GM19395 (cell line): ENCODE results near the gene COMT.
A peak's percentile ranks its signal among the peaks of the same experiment; 100 is the strongest.

Source experiments
- ATAC-seq: cut with Tn5 transposase; IDR thresholded peaks from one replicate; pipeline ENCODE4 v1.9.1; 2021; ENCODE audit warnings: mild to moderate bottlenecking, moderate library complexity; ENCODE audit not compliant: unreplicated experiment

The COMT gene

GRCh38 chr22:20009582-20010306 lies 68.2 kb downstream of the COMT start:
- ATAC-seq, result no peak

DNA sequence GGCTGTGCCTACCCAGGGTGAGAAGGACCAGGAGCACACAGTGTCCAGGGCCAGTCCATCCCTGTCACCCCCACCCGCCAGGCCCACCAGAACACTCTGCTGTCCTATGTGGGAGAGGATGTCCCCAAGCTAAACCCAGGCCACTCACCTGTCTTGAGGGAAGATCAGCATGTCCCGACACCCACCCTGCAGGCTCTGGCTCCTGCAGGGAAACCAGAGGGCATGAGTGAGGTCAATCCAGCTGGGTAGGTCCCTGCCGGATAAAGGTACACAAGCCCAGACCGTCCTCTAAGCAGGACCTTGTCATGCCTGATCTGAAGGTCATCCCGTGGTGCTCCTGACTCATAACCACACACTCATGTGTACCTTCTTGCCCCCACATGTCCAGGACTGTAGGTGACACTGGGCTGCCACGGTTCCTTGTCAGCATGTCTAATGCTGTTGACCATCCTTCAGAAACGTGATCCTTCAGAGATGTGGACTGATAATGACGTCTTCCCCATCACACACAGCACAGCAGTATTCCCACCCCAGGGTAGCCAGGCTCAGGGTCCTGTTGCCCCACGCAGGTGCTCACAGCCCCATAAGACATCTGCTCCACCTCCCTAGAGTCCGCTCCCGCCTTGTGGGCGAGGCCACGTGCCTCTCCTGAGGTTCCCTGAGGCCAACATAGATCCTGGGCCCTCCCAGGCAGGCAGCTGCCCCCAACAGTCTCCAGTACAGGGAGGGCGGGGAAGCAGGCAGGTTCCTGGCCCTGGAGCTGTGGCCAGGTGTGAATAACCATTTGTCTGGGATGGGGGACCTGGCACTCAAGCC lies 68.9 kb downstream of the COMT start:
- no peak for ATAC-seq

- no peak for ATAC-seq
These were observed 69.8 kb downstream of the COMT start for GRCh38 chr22:20011123-20011992.

GRCh38 chr22:20011993-20012740 lies 70.6 kb downstream of the COMT start:
- ATAC-seq, result no peak

GRCh38 chr22:20012741-20013331 lies 71.3 kb downstream of the COMT start:
- no peak for ATAC-seq

DNA sequence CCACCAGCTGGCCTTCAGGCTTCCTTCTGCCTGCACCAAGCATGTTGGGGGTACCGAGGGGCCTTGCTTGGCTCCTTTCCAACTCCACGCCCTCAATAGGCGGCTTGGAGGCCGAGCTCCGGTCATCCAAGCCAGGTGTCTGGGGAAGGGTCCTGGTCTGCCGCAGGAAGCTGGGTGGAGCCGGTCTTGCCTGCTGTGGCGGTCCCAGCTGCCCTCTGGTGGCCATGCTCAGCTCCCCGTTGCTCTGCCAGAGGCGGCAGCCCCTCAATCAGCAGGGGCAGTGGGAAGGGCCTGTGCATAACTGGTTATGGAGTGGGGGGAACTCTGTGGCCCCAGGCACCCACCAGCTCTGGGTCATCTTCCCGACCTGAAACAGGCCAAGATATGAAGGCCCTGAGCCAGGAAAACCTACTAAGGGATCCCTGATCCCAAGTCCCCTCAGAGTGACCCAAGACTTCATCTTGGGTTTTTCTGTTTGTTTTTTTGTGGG lies 71.9 kb downstream of the COMT start:
- no peak for ATAC-seq

GRCh38 chr22:20014526-20015186 lies 73.1 kb downstream of the COMT start:
- ATAC-seq, result no peak

- no peak for ATAC-seq
These were observed 73.6 kb downstream of the COMT start for GRCh38 chr22:20015187-20015625.

DNA sequence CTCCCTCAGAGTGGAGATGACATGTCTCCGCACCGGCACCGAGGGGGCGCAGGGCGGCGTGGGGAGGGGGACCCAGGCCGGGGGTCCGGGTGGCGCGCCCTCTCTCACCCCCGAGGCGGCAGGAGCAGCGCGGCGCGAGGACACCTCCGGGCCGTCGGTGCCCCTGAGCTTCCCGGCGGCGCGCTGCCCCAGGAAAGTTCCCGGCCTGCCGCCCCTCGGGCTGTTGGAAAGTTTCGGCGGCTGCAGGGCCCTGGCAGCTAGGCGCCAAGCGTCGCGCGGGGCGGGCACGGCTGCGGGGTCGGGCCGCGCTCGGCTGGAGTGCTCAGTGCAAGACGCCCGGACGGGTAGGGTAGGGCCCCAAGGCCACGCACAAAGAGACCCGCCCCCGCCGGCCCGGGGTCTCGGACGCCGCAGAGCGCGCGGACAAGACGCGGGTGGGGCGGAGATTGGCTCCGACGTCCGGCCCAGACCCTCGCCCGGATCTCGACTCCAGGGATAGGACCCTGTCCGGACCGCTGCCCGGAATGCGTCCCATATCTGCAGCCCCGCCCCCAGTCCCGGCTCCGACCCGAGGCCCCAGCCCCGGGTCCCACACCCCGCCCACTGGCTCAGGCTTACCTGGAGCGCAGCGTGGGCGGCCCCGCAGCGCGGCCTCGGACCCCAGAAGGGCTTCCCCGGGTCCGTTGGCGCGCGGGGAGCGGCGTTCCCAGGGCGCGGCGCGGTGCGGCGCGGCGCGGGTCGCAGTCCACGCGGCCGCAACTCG lies 74.6 kb downstream of the COMT start:
- ATAC-seq, result no peak

DNA sequence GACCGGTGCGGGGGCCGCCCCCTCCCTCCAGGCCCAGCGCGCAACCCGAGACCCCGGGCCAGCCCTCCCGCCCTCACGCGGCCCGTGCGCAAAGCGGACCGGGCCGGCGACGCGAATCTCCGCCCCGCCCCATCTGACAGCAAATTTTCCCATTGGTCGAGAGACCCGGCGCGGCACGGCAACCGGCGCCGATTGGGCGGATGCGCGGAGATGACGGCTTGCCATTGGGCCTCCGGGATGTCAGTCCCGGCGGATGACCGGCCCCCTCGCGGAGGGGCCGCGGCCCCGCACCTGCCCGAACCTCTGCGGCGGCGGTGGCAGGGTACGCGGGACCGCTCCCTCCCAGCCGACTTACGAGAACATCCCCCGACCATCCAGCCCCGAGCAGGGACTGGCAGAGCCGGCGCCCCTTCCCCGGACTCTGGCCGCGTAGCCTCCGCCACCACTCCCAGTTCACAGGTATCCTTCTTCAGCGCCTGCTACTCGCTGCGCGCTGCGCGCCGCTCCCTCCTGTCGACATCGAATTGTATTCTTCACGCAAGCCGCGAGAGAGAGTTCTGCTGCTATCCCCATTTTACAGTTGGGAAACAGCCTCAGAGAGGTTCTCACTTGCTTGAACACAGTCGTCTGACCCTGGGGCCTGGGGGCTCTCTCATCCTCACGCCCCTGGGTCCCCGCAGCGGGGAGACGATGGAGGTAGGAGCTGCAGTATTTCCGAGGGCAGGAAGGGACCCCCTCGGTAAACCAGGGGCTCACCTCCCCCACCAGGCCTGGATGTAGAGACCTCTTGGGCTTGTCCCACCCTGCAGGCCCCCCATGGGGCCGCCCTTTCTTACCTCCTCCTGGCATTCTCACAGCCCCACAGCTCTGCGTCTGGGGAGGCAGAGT lies 75.4 kb downstream of the COMT start, which contains the start of gene ARVCF:
TSS of gene ARVCF (minus strand) at position 90 of the 888 bp plus-strand sequence. CDS start 26,029 bp downstream, outside the sequence.
- peak; percentile 53 for ATAC-seq

DNA sequence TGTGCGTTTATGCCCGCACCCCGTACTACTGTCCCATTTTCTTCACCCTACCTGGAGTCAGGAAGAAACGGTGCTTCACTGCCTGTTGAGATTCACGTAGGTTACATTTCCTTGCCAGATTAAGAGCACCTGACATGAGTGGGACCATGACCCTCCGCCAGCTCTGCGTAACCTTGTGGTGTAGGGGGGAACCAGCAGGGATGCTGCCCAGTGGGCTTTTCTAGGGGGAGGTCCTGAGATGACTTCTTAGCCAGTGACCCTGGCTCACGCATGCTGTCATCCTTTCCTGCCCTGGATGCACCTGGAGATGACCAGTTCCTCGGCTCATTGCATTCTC lies 76.0 kb downstream of the COMT start:
- no peak for ATAC-seq

DNA sequence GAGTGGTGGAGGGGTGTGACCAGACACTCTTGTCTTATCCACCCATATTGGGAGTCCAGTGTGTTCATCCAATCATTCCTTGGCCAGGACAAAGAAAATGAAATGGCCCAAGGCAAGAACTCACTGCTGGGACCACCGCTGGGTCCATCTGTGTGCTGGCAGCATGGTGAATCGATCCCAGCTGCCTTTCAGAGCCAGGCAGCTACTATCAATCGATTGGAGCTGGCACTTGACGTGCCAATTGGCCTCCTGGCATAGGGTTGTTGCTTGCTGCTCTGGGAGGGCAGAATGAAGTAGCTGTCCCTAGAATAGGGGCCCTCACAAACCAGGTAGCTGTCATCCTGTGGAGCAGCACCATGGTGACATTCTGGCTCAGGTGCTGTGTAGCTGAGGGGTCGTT lies 76.4 kb downstream of the COMT start:
- no peak for ATAC-seq
